HG03280 (cell line): ENCODE measurements around the gene PRELID1.

ENCODE experiments used
- ATAC-seq: cut with Tn5 transposase; IDR thresholded peaks from one replicate; pipeline ENCODE4 v1.9.1; 2021; ENCODE audit warnings: mild to moderate bottlenecking, moderate library complexity; ENCODE audit not compliant: unreplicated experiment

Gene PRELID1

GRCh38 chr5:177355868-177356168 lies 52.2 kb downstream of the PRELID1 start:
- no peak for ATAC-seq
